Activated T-helper 9 cell treated with anti-CD3 and anti-CD28 coated beads, Interleukin-2, amount 50 U/mL, for 16 hours (primary cell): Measurements from ENCODE around the gene NDST1.

Experiments
- DNase-seq: peaks from one replicate; pipeline ENCODE4 v3.0.0-alpha.2; 2020; ENCODE audit warnings: low read depth

The NDST1 gene

GRCh38 chr5:150544611-150545219, 36.8 kb downstream of the NDST1 start:
- peak; percentile 16 for DNase-seq

- DNase-seq: no peak
These were observed 37.3 kb downstream of the NDST1 start for GRCh38 chr5:150545246-150545645.

- DNase-seq: no peak
These were observed 40.2 kb downstream of the NDST1 start for GRCh38 chr5:150548123-150548522.

GRCh38 chr5:150549735-150550134, 41.8 kb downstream of the NDST1 start:
- no peak for DNase-seq

- no peak for DNase-seq
These were observed 42.4 kb downstream of the NDST1 start for GRCh38 chr5:150550286-150550685.

- no peak for DNase-seq
These were observed 43.1 kb downstream of the NDST1 start for GRCh38 chr5:150551066-150551465.

GRCh38 chr5:150553402-150553801, 45.5 kb downstream of the NDST1 start:
- DNase-seq: no peak

GRCh38 chr5:150553911-150554310, 46.0 kb downstream of the NDST1 start:
- no peak for DNase-seq

- DNase-seq: no peak
These were observed 46.9 kb downstream of the NDST1 start for GRCh38 chr5:150554857-150555256.

GRCh38 chr5:150556106-150556505, 48.2 kb downstream of the NDST1 start:
- DNase-seq: no peak

GRCh38 chr5:150556859-150557508, 49.1 kb downstream of the NDST1 start:
- no peak for DNase-seq

- DNase-seq: no peak
These were observed 49.6 kb downstream of the NDST1 start for GRCh38 chr5:150557509-150557872.

- no peak for DNase-seq
These were observed 50.2 kb downstream of the NDST1 start for GRCh38 chr5:150558088-150558621.

- no peak for DNase-seq
These were observed 51.2 kb downstream of the NDST1 start for GRCh38 chr5:150559088-150559487.

- DNase-seq: no peak
These were observed 51.8 kb downstream of the NDST1 start for GRCh38 chr5:150559701-150560100.

- DNase-seq: peak; percentile 68
These were observed 52.7 kb downstream of the NDST1 start for GRCh38 chr5:150560401-150561191.

GRCh38 chr5:150561192-150561512, 53.2 kb downstream of the NDST1 start:
- no peak for DNase-seq

- DNase-seq: no peak
These were observed 53.8 kb downstream of the NDST1 start for GRCh38 chr5:150561571-150562275.

- no peak for DNase-seq
These were observed 54.9 kb downstream of the NDST1 start for GRCh38 chr5:150562832-150563231.

GRCh38 chr5:150565868-150566267, 57.9 kb downstream of the NDST1 start:
- no peak for DNase-seq

GRCh38 chr5:150567031-150567717, 59.2 kb downstream of the NDST1 start:
- DNase-seq: no peak

GRCh38 chr5:150568663-150569062, 60.7 kb downstream of the NDST1 start:
- DNase-seq: no peak
